Heart left ventricle (tissue), 16 donors: ENCODE results near the gene B3GAT1. TPM values are rescaled to one million over a fixed set of nuclear protein-coding genes. Genes with fewer than 3 reads are reported as not detected.

Source experiments
- ATAC-seq, 4 donors: fragments of 200-7000 bp; cut with Tn5 transposase; one replicate each; pipeline ENCODE4 v1.9.1; 2020 to 2022; ENCODE audit warnings: moderate library complexity in 4 of 4, mild to moderate bottlenecking in 3 of 4, moderate number of reproducible peaks in 1 of 4
- DNase-seq, 5 donors: peaks; one replicate each; pipeline ENCODE4 v3.0.0-alpha.2; 2020
- H3K27ac ChIP-seq, 12 donors: fragments of 200-600 bp; sonication (generic) in 4 of 12; one replicate each; pipeline versions ENCODE4 v1.5.0 to v1.8.0; 2016 to 2022; ENCODE audit warnings: mild to moderate bottlenecking in 2 of 12
- H3K27me3 ChIP-seq, 9 donors: fragments of 200-600 bp; sonication (generic) in 2 of 9; one replicate each; pipeline versions ENCODE4 v1.5.1 to v1.8.0; 2016 to 2022; ENCODE audit warnings: mild to moderate bottlenecking in 3 of 9
- H3K36me3 ChIP-seq, 9 donors: fragments of 200-600 bp; sonication (generic) in 2 of 9; one replicate each; pipeline versions ENCODE4 v1.5.0 to v1.8.0; 2018 to 2022; ENCODE audit warnings: mild to moderate bottlenecking in 2 of 9
- H3K4me1 ChIP-seq, 12 donors: fragments of 200-600 bp; sonication (generic) in 4 of 12; one replicate each; pipeline versions ENCODE4 v1.5.0 to v1.8.0; 2016 to 2022; ENCODE audit warnings: mild to moderate bottlenecking in 3 of 12
- H3K4me3 ChIP-seq, 12 donors: fragments of 200-600 bp; sonication (generic) in 4 of 12; one replicate each; pipeline versions ENCODE4 v1.5.0 to v1.8.0; 2017 to 2022; ENCODE audit warnings: mild to moderate bottlenecking in 9 of 12, moderate library complexity in 4 of 12
- H3K9me3 ChIP-seq, 12 donors: fragments of 200-600 bp; sonication (generic) in 4 of 12; one replicate each; pipeline versions ENCODE4 v1.5.0 to v1.8.0; 2016 to 2022; ENCODE audit warnings: mild to moderate bottlenecking in 1 of 12
- POLR2A ChIP-seq, 2 donors: fragments of 450-650 bp; IDR thresholded peaks; one replicate each; pipeline ENCODE4 v1.6.1; 2017; ENCODE audit warnings: antibody characterized with exemption in 2 of 2, mild to moderate bottlenecking in 2 of 2, moderate library complexity in 2 of 2
- WGBS, 4 donors: extraction: QIAGEN DNeasy Blood & Tissue Kit in 2 of 4; methylation state at CpG; one replicate each; pipeline versions ENCODE4 v1.1.5 to v1.1.7; 2013 to 2018; 5-methylcytosine and 5-hydroxymethylcytosine counted together
- intact Hi-C, 10 donors: fragments of 100-400 bp; cut with DNase I; formaldehyde crosslinking; loops; one replicate each; pipeline versions ENCODE4 v1.11.1 to v1.14.2; 2022
- polyA plus RNA-seq, 2 donors: library from polyadenylated mRNA; stranded (reverse); fragments of 200-250 nt; gene quantifications; one replicate each; pipeline ENCODE4 v1.2.3, GENCODE V29; 2013
- total RNA-seq, 9 donors: library from RNA; depleted of rRNA in 2 of 9; stranded (reverse); fragments of >200 nt in 2 of 9; fragmentation: NEBNext Ultra II Directional in 3 of 9; extraction: Animal tissue kit (Norgen Biotek cat#: 25700) in 3 of 9; gene quantifications; one replicate each; pipeline versions ENCODE4 v1.1.0 to v1.2.4, GENCODE V29; 2016 to 2023
- TF ChIP-seq, protein P1 (sequence below), 12 donors: fragments of 200-600 bp; sonication (generic) in 4 of 12; IDR thresholded peaks; one replicate each; pipeline versions ENCODE4 v1.5.0 to v1.8.0; 2018 to 2022; ENCODE audit warnings: antibody characterized with exemption in 12 of 12, mild to moderate bottlenecking in 5 of 12
- donor health status: ischemic (EF 13 %, LVEDD 7.1; RV severe dilation, severe dysfunction).
- donor health status: healthy with polysubstance abuse.
- donor health status: DM: no; HTN: yes; CAD: no.
- donor health status: DM: no; HTN: no; CAD: no.
- donor health status: ischemic (EF 25% LVEDD 6.9; RV normal size, moderate dysfunction).
- donor health status: ischemic (EF 25% LVEDD 5.7; RV mildly dilated, moderate dysfunction).
- donor health status: healthy.
- donor health status: DM: yes; HTN: yes; CAD: no.
- donor health status: ischemic (EF 35%, LVEDD 5.7; RV mildly dilated, moderate dysfunction).
- donor health status: nonischemic (EF 11% LVEDD 7.7; RV severe dilation, severe dysfunction).
- donor health status: DM: yes; HTN: yes; CAD: no.
- donor health status: PGD.
- donor health status: ischemic (EF 29% LVEDD 5.4; RV normal size, mild dysfunction).
- donor health status: nonischemic (EF 23%, LVEDD 6.1; RV moderate dilation, normal function).

The B3GAT1 gene
- total and polyA plus RNA-seq, 11 donors, result 0.04 to 0.64 (median 0.09) TPM; not detected in 4

DNA sequence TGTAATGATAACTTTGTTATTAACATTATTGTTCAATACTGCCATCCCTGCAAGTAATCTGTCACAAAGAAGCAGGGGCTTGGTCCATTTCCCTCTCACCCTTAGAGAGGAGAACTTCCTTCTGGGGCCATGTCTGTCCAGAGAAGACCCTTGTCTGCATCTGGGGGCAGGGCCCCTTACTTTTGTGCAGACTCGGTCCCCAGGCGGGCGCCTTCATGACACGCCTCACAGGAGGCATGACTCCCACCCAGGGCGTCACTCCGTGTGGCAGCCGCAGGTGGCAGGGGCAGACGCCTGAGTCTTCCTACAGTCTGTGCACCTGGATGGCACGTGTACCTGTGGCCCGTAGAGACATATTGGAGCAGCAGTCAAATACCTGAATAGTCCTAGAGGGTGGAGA lies 21.8 kb upstream of the B3GAT1 start:
- intact Hi-C loops, result no loop called here
- no peaks in the 10 kb centered on the region for H3K9me3 ChIP-seq
- H3K27me3 ChIP-seq, result peaks cover 0 to 21% (median 4%) of the 10 kb centered on the region in 9 donors
- no peak for DNase-seq
- no peak overlapping the region for H3K4me3 ChIP-seq
- H3K27ac ChIP-seq, result no peak overlapping the region
- no peak for ATAC-seq
- 73 to 88% (median 80%) methylated on average over 4 to 10 of the region's 10 CpGs for WGBS, 4 donors
- H3K4me1 ChIP-seq, result no peaks in the 10 kb centered on the region
- TF ChIP-seq, protein P1, sequence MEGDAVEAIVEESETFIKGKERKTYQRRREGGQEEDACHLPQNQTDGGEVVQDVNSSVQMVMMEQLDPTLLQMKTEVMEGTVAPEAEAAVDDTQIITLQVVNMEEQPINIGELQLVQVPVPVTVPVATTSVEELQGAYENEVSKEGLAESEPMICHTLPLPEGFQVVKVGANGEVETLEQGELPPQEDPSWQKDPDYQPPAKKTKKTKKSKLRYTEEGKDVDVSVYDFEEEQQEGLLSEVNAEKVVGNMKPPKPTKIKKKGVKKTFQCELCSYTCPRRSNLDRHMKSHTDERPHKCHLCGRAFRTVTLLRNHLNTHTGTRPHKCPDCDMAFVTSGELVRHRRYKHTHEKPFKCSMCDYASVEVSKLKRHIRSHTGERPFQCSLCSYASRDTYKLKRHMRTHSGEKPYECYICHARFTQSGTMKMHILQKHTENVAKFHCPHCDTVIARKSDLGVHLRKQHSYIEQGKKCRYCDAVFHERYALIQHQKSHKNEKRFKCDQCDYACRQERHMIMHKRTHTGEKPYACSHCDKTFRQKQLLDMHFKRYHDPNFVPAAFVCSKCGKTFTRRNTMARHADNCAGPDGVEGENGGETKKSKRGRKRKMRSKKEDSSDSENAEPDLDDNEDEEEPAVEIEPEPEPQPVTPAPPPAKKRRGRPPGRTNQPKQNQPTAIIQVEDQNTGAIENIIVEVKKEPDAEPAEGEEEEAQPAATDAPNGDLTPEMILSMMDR (IDR thresholded peaks at IDR 0.05), result no peak
- no peak for TF ChIP-seq POLR2A (IDR thresholded peaks at IDR 0.05)
- no peaks in the 10 kb centered on the region for H3K36me3 ChIP-seq

DNA sequence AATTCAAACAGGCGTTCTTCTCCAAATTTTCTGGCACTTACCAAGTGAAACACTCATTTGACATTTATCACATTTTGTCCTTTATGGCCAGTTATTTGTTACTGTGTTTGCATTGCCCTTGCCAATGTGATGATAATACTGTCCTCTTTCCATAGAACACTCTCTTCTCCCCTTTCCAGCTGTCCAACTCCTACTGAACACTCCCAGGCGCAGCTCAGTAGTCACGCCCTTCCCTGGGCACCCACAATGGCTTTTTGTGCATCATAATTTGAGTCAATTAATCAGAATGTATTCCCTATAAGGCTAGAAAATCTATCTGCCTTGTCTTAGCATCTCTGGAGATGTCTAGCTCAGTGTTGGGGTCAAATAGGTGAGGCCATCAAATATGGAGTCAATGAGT lies 21.2 kb upstream of the B3GAT1 start:
- WGBS, 4 donors, result 79 to 82% (median 80%) methylated on average over 3 of the region's 3 CpGs
- Histone ChIP-seq H3K27ac (no peak overlapping the region), H3K4me1 (no peaks in the 10 kb centered on the region), H3K36me3 (no peaks in the 10 kb centered on the region), H3K9me3 (no peaks in the 10 kb centered on the region), H3K4me3 (no peak overlapping the region), H3K27me3 (peaks cover 0 to 27% (median 4%) of the 10 kb centered on the region in 9 donors)
- TF ChIP-seq, protein P1 (IDR thresholded peaks at IDR 0.05), result no peak
- no peak for TF ChIP-seq POLR2A (IDR thresholded peaks at IDR 0.05)
- ATAC-seq (no peak), DNase-seq (no peak)
- intact Hi-C loops, result no loop called here

DNA sequence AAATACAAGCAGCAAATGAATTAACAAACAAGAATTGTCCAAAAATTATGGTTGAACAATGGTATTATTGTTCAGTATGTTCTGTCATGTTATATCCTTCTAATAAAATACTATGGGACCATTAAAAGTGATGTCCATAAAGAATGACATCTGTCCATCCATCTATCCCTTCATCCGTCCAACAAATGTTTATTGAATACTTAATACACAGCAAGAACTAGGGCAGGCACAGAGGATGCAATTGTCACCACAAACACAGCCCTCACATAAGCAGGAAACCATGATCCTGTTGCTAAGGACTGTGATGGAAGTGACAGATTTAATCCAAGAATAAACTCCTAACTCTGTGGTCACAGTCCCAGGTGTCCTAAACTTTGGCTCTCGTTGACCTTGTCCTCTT lies 20.7 kb upstream of the B3GAT1 start:
- TF ChIP-seq, protein P1 (IDR thresholded peaks at IDR 0.05), result no peak
- TF ChIP-seq POLR2A (IDR thresholded peaks at IDR 0.05), result no peak
- no peaks in the 10 kb centered on the region for H3K36me3 ChIP-seq
- DNase-seq (no peak), ATAC-seq (no peak)
- 25 to 30% (median 27%) methylated on average over 2 of the region's 2 CpGs for WGBS, 4 donors
- H3K27ac ChIP-seq, result no peak overlapping the region
- no peaks in the 10 kb centered on the region for H3K9me3 ChIP-seq
- no peaks in the 10 kb centered on the region for H3K4me1 ChIP-seq
- intact Hi-C loops, result no loop called here
- H3K4me3 ChIP-seq, result no peak overlapping the region
- peaks cover 0 to 31% (median 5%) of the 10 kb centered on the region in 9 donors for H3K27me3 ChIP-seq

DNA sequence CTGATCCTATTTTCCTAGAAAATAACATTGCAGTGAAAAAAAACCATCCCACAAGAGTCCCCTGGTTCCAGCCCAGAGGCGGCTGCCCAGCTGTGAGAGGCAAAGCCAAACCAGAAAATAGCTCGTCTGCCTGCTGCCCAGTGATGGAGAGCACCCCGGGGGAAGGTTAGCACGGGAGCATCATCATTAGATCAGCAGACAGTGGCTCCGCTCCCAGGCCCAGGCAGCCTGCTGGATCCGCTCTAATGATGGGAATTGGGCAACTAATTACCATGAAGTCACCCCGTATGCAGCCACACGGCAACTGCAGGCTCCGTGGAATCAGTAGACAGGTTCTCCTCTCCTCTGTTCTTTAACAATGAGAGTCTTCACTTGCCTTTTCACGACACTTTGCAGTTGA lies 17.1 kb upstream of the B3GAT1 start:
- H3K36me3 ChIP-seq, result no peaks in the 10 kb centered on the region
- WGBS, 4 donors, result 68 to 75% (median 72%) methylated on average over 10 of the region's 10 CpGs
- no peak for TF ChIP-seq POLR2A (IDR thresholded peaks at IDR 0.05)
- TF ChIP-seq, protein P1 (IDR thresholded peaks at IDR 0.05), result no peak
- no peak for ATAC-seq
- intact Hi-C loops, result no loop called here
- H3K4me1 ChIP-seq, result no peaks in the 10 kb centered on the region
- no peak for DNase-seq
- peaks cover 0 to 31% (median 8%) of the 10 kb centered on the region in 9 donors for H3K27me3 ChIP-seq
- no peak overlapping the region for H3K27ac ChIP-seq
- H3K4me3 ChIP-seq, result no peak overlapping the region
- H3K9me3 ChIP-seq, result no peaks in the 10 kb centered on the region
